ENCODE data around the gene ZYX.

Gene ZYX

GRCh38 chr7:143362131-143363015 is 18.8 kb upstream of the ZYX start, which contains the start of gene FAM131B:
TSS of gene FAM131B (minus strand) at chr7:143362713. CDS start at chr7:143362603, 110 bp downstream.
- DNase-seq = peak; percentile 66

- no peak for DNase-seq
These were observed 17.9 kb upstream of the ZYX start for GRCh38 chr7:143363016-143363937.

GRCh38 chr7:143367972-143368371 is 13.2 kb upstream of the ZYX start:
- no peak for DNase-seq

DNA sequence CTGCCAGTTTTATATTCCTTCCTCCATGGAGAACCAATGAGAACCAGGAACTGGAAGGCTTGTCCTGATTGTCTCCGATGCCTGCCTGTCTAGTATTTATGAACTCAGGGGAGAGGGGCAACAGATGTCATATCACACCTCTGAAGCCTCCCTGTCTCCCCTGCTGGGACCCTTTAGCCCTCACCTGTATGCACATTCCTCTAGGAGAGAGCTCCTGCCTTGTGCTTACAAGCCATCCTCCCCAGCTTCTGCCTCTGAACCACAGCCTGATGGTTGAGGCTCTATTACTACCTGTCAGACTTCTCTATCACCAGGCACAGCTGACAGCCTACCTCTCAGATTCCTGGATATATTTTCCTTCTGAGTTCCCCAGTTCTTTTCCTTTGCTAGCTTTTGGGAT is 12.8 kb upstream of the ZYX start:
- no peak for DNase-seq

DNA sequence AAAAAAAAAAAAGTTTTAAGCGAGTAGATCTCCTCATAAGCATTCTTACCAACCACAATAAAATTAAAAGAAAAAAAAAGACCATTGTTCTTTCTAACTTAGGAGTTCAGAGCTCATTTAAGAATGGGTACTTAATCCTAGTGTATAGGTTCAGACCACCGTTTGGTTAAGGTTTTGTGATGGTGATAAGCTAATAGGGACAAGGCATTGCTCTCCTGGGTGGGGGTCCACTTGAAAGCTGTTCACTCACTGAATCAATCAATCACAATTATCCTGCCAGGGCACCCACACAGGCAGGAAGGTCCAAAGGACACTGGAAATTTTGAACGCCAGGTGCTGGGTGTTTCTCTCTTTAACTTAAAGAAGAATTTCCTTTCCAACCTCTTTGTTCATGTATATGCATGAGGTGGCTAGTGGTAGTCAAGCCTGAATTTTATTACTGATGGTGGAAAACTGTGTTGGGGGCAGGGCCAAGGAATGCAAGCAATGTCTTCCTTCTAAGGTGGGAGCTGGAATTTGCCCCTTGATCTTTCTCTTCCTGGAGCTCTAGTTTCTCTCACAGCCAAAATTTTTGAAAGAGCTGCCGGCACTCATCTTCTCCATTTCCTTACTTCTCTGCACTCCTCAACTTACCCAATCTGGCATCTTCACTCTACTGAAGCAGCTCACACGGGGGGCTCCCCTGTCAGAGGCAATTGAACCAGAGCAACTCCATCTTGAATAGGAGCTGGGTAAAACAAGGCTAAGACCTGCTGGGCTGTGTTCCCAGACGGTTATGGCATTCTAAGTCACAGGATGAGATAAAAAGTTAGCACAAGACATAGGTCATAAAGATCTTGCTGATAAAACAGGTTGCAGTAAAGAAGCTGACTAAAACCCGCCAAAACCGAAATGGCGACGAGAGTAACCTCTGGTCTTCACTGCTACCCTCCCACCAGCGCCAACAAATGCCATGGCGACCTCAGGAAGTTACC is 11.2 kb upstream of the ZYX start:
- no peak for DNase-seq

DNA sequence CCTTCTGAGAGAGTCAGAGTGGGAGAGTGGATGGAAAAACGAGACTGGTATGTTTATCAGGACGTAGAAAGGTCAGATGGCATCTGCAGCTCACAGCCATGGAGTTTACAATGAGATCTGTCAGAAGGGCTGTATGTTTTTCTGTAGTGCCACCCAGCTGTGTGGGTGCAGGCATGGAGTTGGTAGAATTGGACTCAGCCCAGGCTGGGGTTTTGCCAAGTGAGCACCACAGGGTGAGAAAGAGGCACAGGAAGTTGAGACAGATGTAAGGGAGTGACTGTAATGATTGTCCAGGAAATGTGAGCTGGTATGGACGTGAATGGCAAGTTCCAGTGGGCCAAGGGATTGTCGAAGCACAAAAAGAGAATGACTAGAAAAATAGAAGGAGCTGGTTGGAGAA is 9.1 kb upstream of the ZYX start:
- DNase-seq = no peak

- no peak for DNase-seq
These were observed 7.8 kb upstream of the ZYX start for GRCh38 chr7:143373255-143373794.

DNA sequence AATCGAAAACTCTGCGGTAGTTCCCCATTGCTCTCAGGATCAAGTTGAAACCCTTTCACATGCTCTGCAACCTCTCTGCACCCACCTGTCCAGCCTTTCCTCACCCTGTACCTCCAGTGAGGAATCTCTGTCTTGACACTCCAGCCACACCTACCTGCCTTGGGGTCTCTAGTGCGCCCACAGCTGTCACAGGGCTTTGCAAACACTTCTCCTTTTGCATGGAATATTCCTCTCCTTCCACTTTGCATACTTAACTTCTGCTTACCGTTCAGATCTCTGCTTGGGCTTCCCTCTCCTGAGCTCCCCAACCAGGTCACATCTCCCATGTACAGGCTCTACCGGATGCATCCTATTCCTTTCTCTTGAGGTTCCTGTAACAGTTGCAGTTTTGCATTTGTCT is 6.6 kb upstream of the ZYX start:
- DNase-seq = no peak

- no peak for DNase-seq
These were observed 5.7 kb upstream of the ZYX start for GRCh38 chr7:143375298-143376034.

- DNase-seq = no peak
These were observed 4.7 kb upstream of the ZYX start for GRCh38 chr7:143376396-143376795.

- DNase-seq = no peak
These were observed 1.4 kb upstream of the ZYX start for GRCh38 chr7:143379611-143380259.

DNA sequence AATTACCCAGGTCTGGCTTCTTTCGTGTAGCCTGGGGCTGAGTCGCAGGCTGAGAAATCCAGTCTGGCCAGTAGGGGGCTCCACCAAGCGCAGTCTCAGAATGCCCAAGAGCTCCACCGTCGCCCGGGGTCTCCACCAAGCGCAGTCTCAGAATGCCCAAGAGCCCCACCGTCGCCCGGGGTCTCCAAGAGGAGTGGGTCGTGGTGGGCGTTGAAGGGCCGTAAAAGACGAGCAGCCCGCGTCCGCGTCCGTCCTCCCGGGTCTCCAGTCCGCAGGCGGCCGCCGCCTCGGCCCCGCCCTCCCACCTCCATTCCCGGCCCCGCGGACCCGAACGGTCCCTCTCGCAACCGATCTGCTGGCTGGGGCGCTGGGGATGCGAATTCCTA is 892 bp upstream of the ZYX start:
- DNase-seq = peak; percentile 95

GRCh38 chr7:143381427-143382125 is 431 bp downstream of the ZYX start:
- DNase-seq = peak; percentile 68

DNA sequence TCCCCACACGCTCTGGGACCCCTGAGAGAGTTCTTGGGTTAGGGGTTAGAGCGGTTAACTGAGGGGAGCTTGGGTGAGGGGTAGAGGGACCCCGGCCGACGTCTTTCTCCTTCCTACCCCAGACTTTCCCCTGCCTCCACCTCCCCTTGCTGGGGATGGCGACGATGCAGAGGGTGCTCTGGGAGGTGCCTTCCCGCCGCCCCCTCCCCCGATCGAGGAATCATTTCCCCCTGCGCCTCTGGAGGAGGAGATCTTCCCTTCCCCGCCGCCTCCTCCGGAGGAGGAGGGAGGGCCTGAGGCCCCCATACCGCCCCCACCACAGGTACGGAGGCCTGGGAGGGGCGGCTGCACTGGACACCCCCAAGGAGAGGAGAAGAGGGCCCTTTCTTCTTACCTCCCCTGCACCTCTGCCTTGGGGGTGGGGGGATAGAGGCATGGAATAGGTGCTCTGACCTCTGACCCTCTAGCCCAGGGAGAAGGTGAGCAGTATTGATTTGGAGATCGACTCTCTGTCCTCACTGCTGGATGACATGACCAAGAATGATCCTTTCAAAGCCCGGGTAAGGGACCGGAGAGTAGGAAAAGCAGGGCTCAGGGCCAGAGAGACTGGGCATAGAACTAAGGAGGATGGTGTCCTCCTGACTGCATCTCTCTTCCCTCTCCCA is 1.1 kb downstream of the ZYX start:
- no peak for DNase-seq

GRCh38 chr7:143382791-143383641 is 1.9 kb downstream of the ZYX start:
- no peak for DNase-seq

GRCh38 chr7:143383642-143383957 is 2.5 kb downstream of the ZYX start:
- DNase-seq = no peak

DNA sequence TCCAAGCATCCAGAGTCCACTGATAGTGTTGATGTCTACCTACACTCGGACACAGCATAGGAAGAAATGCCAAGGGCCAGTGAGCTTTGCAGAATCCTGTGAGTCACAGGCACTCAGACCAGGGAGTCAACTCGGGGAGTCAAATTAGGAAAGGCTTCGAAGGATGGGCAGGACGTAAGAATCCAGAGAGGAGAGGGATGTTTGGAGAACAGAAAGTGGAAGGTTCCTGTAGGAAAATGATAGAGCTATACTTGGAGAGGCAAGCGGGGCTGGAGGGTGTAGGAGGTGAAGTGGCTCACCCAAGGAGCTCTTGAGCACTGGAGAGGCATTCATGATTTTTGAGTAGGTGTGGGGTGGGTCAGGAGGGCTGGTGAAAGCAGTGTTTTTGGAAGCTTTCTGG is 3.0 kb downstream of the ZYX start:
- no peak for DNase-seq

GRCh38 chr7:143384661-143385631 is 3.8 kb downstream of the ZYX start:
- DNase-seq = no peak
